ENCODE results near the gene TNKS2.

Gene TNKS2

GRCh38 chr10:91768123-91768522 lies 30.1 kb upstream of the TNKS2 start:
- no peak overlapping the region for H2BK5ac ChIP-seq (ENCODE audit: low read length)
- no peak overlapping the region for H4K91ac ChIP-seq (ENCODE audit: low read depth, low read length, poor library complexity)
- no peak overlapping the region for H3K23ac ChIP-seq (ENCODE audit: low read depth, low read length, poor library complexity)
- no peak overlapping the region for H3K27ac ChIP-seq (replicated peaks; ENCODE audit: low read length)
- H4K8ac ChIP-seq (ENCODE audit: low read depth, low read length): no peak overlapping the region
- no peaks in the 10 kb centered on the region for H3K79me1 ChIP-seq (ENCODE audit: low read depth, low read length)
- H3K36me3 ChIP-seq (replicated peaks in 1 of 2; ENCODE audit: control insufficient read depth in 2 of 2, insufficient read depth in 2 of 2, low read length in 2 of 2): no peaks in the 10 kb centered on the region
- no peak overlapping the region for H2BK120ac ChIP-seq (ENCODE audit: low read depth, low read length)
- H3K18ac ChIP-seq (ENCODE audit: low read length): no peak overlapping the region
- no peak overlapping the region for H2BK15ac ChIP-seq (ENCODE audit: low read length)
- no peak overlapping the region for H2AFZ ChIP-seq (ENCODE audit: low read length)
- H3K9me3 ChIP-seq (replicated peaks in 1 of 2; ENCODE audit: control insufficient read depth in 2 of 2, insufficient read depth in 1 of 2, low read depth in 1 of 2, low read length in 2 of 2): no peaks in the 10 kb centered on the region
- H3K27me3 ChIP-seq (ENCODE audit: control insufficient read depth in 3 of 3, insufficient read depth in 3 of 3, low read depth in 1 of 3, low read length in 3 of 3): no peaks in the 10 kb centered on the region
- H3K14ac ChIP-seq (ENCODE audit: low read length): no peak overlapping the region
- no peaks in the 10 kb centered on the region for H3K4me1 ChIP-seq (ENCODE audit: control insufficient read depth in 2 of 2, insufficient read depth in 1 of 2, low read depth in 1 of 2, low read length in 2 of 2)
- WGBS, 2 donors (ENCODE audit: extremely low coverage in 2 of 2, insufficient read length in 2 of 2, insufficient replicate concordance in 1 of 2): no CpG with 5 or more reads among the region's 3 CpGs
- H3K4ac ChIP-seq (ENCODE audit: low read length): no peak overlapping the region
- no peak overlapping the region for H3K9ac ChIP-seq (ENCODE audit: low read depth, low read length, poor library complexity)
- no peak overlapping the region for H3K4me2 ChIP-seq (ENCODE audit: insufficient read depth, low read length, poor library complexity, severe bottlenecking)
- H2AK5ac ChIP-seq (ENCODE audit: low read depth, low read length): no peak overlapping the region
- no peak overlapping the region for H3K4me3 ChIP-seq (ENCODE audit: low read length in 2 of 2)
- no peak overlapping the region for H2BK12ac ChIP-seq (ENCODE audit: low read length)
- no peak for DNase-seq (ENCODE audit: low spot score)

- Histone ChIP-seq H3K4me2 (ENCODE audit: insufficient read depth, low read length, poor library complexity, severe bottlenecking) (no peak overlapping the region), H3K36me3 (replicated peaks in 1 of 2; ENCODE audit: control insufficient read depth in 2 of 2, insufficient read depth in 2 of 2, low read length in 2 of 2) (no peaks in the 10 kb centered on the region), H3K23ac (ENCODE audit: low read depth, low read length, poor library complexity) (no peak overlapping the region), H3K18ac (ENCODE audit: low read length) (no peak overlapping the region), H3K27me3 (ENCODE audit: control insufficient read depth in 3 of 3, insufficient read depth in 3 of 3, low read depth in 1 of 3, low read length in 3 of 3) (no peaks in the 10 kb centered on the region), H2AK5ac (ENCODE audit: low read depth, low read length) (no peak overlapping the region), H3K27ac (replicated peaks; ENCODE audit: low read length) (no peak overlapping the region), H2BK120ac (ENCODE audit: low read depth, low read length) (no peak overlapping the region), H2AFZ (ENCODE audit: low read length) (no peak overlapping the region), H2BK12ac (ENCODE audit: low read length) (no peak overlapping the region), H4K91ac (ENCODE audit: low read depth, low read length, poor library complexity) (no peak overlapping the region), H3K79me1 (ENCODE audit: low read depth, low read length) (no peaks in the 10 kb centered on the region), H2BK5ac (ENCODE audit: low read length) (no peak overlapping the region), H2BK15ac (ENCODE audit: low read length) (no peak overlapping the region), H3K14ac (ENCODE audit: low read length) (no peak overlapping the region), H3K4me1 (ENCODE audit: control insufficient read depth in 2 of 2, insufficient read depth in 1 of 2, low read depth in 1 of 2, low read length in 2 of 2) (no peaks in the 10 kb centered on the region), H3K9me3 (replicated peaks in 1 of 2; ENCODE audit: control insufficient read depth in 2 of 2, insufficient read depth in 1 of 2, low read depth in 1 of 2, low read length in 2 of 2) (peaks cover 0 to 4% of the 10 kb centered on the region in 2 donors), H3K4ac (ENCODE audit: low read length) (no peak overlapping the region), H3K4me3 (ENCODE audit: low read length in 2 of 2) (no peak overlapping the region), H4K8ac (ENCODE audit: low read depth, low read length) (no peak overlapping the region), H3K9ac (ENCODE audit: low read depth, low read length, poor library complexity) (no peak overlapping the region)
- WGBS, 2 donors (ENCODE audit: extremely low coverage in 2 of 2, insufficient read length in 2 of 2, insufficient replicate concordance in 1 of 2): no CpG with 5 or more reads among the region's 1 CpG
- DNase-seq (ENCODE audit: low spot score): no peak
Measured at GRCh38 chr10:91771907-91772306, 26.3 kb upstream of the TNKS2 start.

- H3K4ac ChIP-seq (ENCODE audit: low read length): no peak overlapping the region
- H3K27me3 ChIP-seq (ENCODE audit: control insufficient read depth in 3 of 3, insufficient read depth in 3 of 3, low read depth in 1 of 3, low read length in 3 of 3): no peaks in the 10 kb centered on the region
- no peak for DNase-seq (ENCODE audit: low spot score)
- H3K23ac ChIP-seq (ENCODE audit: low read depth, low read length, poor library complexity): no peak overlapping the region
- H3K9ac ChIP-seq (ENCODE audit: low read depth, low read length, poor library complexity): no peak overlapping the region
- no peak overlapping the region for H2BK5ac ChIP-seq (ENCODE audit: low read length)
- H3K36me3 ChIP-seq (replicated peaks in 1 of 2; ENCODE audit: control insufficient read depth in 2 of 2, insufficient read depth in 2 of 2, low read length in 2 of 2): no peaks in the 10 kb centered on the region
- H2AK5ac ChIP-seq (ENCODE audit: low read depth, low read length): no peak overlapping the region
- no peak overlapping the region for H3K14ac ChIP-seq (ENCODE audit: low read length)
- no CpG with 5 or more reads among the region's 2 CpGs for WGBS, 2 donors (ENCODE audit: extremely low coverage in 2 of 2, insufficient read length in 2 of 2, insufficient replicate concordance in 1 of 2)
- H3K9me3 ChIP-seq (replicated peaks in 1 of 2; ENCODE audit: control insufficient read depth in 2 of 2, insufficient read depth in 1 of 2, low read depth in 1 of 2, low read length in 2 of 2): peaks cover 0 to 4% of the 10 kb centered on the region in 2 donors
- H2BK120ac ChIP-seq (ENCODE audit: low read depth, low read length): no peak overlapping the region
- H2AFZ ChIP-seq (ENCODE audit: low read length): no peak overlapping the region
- no peak overlapping the region for H4K8ac ChIP-seq (ENCODE audit: low read depth, low read length)
- H2BK12ac ChIP-seq (ENCODE audit: low read length): no peak overlapping the region
- H2BK15ac ChIP-seq (ENCODE audit: low read length): no peak overlapping the region
- H3K27ac ChIP-seq (replicated peaks; ENCODE audit: low read length): no peak overlapping the region
- no peak overlapping the region for H3K18ac ChIP-seq (ENCODE audit: low read length)
- no peak overlapping the region for H4K91ac ChIP-seq (ENCODE audit: low read depth, low read length, poor library complexity)
- H3K79me1 ChIP-seq (ENCODE audit: low read depth, low read length): no peaks in the 10 kb centered on the region
- H3K4me1 ChIP-seq (ENCODE audit: control insufficient read depth in 2 of 2, insufficient read depth in 1 of 2, low read depth in 1 of 2, low read length in 2 of 2): no peaks in the 10 kb centered on the region
- H3K4me2 ChIP-seq (ENCODE audit: insufficient read depth, low read length, poor library complexity, severe bottlenecking): no peak overlapping the region
- no peak overlapping the region for H3K4me3 ChIP-seq (ENCODE audit: low read length in 2 of 2)
Measured at GRCh38 chr10:91772461-91772860, 25.8 kb upstream of the TNKS2 start.

GRCh38 chr10:91772869-91773268 lies 25.4 kb upstream of the TNKS2 start:
- WGBS, 2 donors (ENCODE audit: extremely low coverage in 2 of 2, insufficient read length in 2 of 2, insufficient replicate concordance in 1 of 2): no CpG with 5 or more reads among the region's 1 CpG
- no peak overlapping the region for H3K14ac ChIP-seq (ENCODE audit: low read length)
- DNase-seq (ENCODE audit: low spot score): no peak

More at GRCh38 chr10:91772869-91773268, 25.4 kb upstream of the TNKS2 start:
- no peaks in the 10 kb centered on the region for H3K79me1 ChIP-seq (ENCODE audit: low read depth, low read length)
- no peak overlapping the region for H3K23ac ChIP-seq (ENCODE audit: low read depth, low read length, poor library complexity)
- no peak overlapping the region for H4K91ac ChIP-seq (ENCODE audit: low read depth, low read length, poor library complexity)
- H3K9me3 ChIP-seq (replicated peaks in 1 of 2; ENCODE audit: control insufficient read depth in 2 of 2, insufficient read depth in 1 of 2, low read depth in 1 of 2, low read length in 2 of 2): peaks cover 0 to 4% of the 10 kb centered on the region in 2 donors
- H2BK120ac ChIP-seq (ENCODE audit: low read depth, low read length): no peak overlapping the region
- H3K27me3 ChIP-seq (ENCODE audit: control insufficient read depth in 3 of 3, insufficient read depth in 3 of 3, low read depth in 1 of 3, low read length in 3 of 3): no peaks in the 10 kb centered on the region
- no peak overlapping the region for H3K9ac ChIP-seq (ENCODE audit: low read depth, low read length, poor library complexity)
- no peak overlapping the region for H2BK5ac ChIP-seq (ENCODE audit: low read length)
- no peak overlapping the region for H3K27ac ChIP-seq (replicated peaks; ENCODE audit: low read length)
- H3K18ac ChIP-seq (ENCODE audit: low read length): no peak overlapping the region
- H3K4me3 ChIP-seq (ENCODE audit: low read length in 2 of 2): no peak overlapping the region
- H3K36me3 ChIP-seq (replicated peaks in 1 of 2; ENCODE audit: control insufficient read depth in 2 of 2, insufficient read depth in 2 of 2, low read length in 2 of 2): no peaks in the 10 kb centered on the region
- H3K4me1 ChIP-seq (ENCODE audit: control insufficient read depth in 2 of 2, insufficient read depth in 1 of 2, low read depth in 1 of 2, low read length in 2 of 2): no peaks in the 10 kb centered on the region
- H2BK12ac ChIP-seq (ENCODE audit: low read length): no peak overlapping the region
- H2AFZ ChIP-seq (ENCODE audit: low read length): no peak overlapping the region
- no peak overlapping the region for H4K8ac ChIP-seq (ENCODE audit: low read depth, low read length)
- no peak overlapping the region for H3K4me2 ChIP-seq (ENCODE audit: insufficient read depth, low read length, poor library complexity, severe bottlenecking)
- H3K4ac ChIP-seq (ENCODE audit: low read length): no peak overlapping the region
- H2BK15ac ChIP-seq (ENCODE audit: low read length): no peak overlapping the region
- no peak overlapping the region for H2AK5ac ChIP-seq (ENCODE audit: low read depth, low read length)

All from neuronal stem cell (in vitro differentiated cells).